Activated CD4-positive, CD25-positive, alpha-beta regulatory T cell treated with anti-CD3 and anti-CD28 coated beads, Interleukin-2, amount 50 U/mL, for 24 hours (primary cell): ENCODE results near the gene SUDS3.

Experiments
- ATAC-seq, 2 donors: fragments of 150-1000 bp; cut with Tn5 transposase; one replicate each; pipeline ENCODE4 v1.10.0; 2021; ENCODE audit warnings: mild to moderate bottlenecking in 1 of 2, moderate library complexity in 1 of 2

Gene SUDS3

DNA sequence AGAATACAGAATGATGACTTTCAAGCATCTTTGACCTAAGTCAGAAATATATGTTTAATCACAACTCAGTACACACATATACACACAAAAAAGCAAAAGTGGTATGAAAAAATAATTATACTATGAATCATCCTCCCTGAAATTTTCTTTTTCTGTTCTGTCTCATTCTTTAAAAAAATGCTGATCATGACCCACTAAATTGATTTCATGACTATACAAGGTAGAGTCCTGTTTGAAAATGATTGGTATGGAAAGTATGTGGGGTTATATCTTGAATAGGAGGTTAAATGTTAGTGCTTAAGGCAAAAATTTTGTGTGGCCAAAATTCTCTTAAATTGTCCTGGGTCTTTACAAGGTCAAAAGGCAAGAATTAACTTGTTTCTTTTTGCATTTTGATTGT lies 80.4 kb downstream of the SUDS3 start:
- ATAC-seq = no peak

DNA sequence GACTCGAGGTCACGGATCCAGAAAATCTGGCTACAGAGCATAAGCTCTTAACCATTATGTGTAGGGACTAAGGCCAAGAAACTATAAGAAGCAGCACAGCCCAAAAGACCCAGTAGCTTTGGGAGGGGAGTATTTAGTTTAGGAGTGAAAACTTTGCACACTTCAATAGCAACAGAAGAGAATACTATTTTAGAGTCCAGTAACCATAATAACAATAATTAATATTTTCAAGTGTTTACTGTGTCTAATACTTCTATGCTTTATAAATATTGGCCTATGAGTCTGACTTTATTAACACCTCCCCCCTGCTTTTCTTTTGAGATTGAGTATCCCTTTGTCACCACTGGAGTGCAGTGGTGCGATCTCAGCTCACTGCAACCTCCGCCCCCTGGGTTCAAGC lies 82.8 kb downstream of the SUDS3 start:
- ATAC-seq = no peak

DNA sequence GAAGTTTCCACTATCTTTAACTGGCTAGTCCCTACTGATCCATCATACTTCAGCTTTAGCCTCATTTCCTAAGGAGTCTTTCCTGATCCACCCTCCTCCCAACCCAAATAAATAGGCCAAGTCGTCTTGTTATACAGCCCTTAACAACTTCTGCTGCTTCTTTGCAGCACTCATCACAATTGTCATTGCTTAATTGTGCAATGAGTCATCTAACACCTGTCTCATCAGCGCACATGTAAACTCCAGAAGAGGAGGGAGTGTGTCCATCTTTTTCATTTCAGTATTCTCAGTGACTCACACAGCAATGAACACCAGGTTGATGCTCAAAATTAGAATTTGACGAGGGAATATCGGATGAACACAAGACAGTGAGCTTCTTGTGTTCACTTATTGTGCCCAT lies 87.3 kb downstream of the SUDS3 start:
- ATAC-seq = no peak

DNA sequence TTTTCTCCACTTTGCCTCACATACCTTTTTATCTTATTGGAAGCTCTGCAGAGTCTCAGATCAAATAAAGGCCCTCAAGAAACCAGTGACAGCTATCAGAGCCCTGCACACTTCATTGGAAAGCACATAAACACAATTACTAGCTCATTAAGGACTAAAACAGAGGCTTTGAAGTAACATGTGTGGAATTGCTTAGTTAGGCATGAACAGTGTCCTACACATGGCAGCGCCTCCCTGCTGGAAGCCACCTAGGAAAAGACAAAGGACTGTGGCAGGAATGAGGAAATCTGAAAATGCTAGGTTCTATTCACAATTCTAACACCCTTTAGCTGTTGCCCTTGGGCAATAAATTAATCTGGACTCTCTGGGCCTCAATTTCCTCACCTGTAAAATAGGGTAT lies 89.4 kb downstream of the SUDS3 start:
- no peak for ATAC-seq
